Chondrocyte (in vitro differentiated cells): ENCODE data around the gene EHBP1. TPM values are rescaled to one million over a fixed set of nuclear protein-coding genes. Genes with fewer than 3 reads are reported as not detected.

Experiments used
- DNase-seq: peaks from one replicate; pipeline ENCODE4 v3.0.0; 2021; ENCODE audit warnings: mixed read lengths, low spot score
- H3K27ac Mint-ChIP-seq: one replicate; pipeline ENCODE4 v1.8.0; 2021; ENCODE audit warnings: mild to moderate bottlenecking, moderate library complexity, mixed read lengths; ENCODE audit not compliant: unreplicated experiment
- H3K27me3 Mint-ChIP-seq: 2 replicates; pipeline ENCODE4 v1.8.0; 2021; ENCODE audit warnings: low read depth, mixed read lengths
- H3K36me3 Mint-ChIP-seq: 2 replicates; pipeline ENCODE4 v1.8.0; 2021; ENCODE audit warnings: low read depth, mixed read lengths
- H3K4me1 Mint-ChIP-seq: 2 replicates; pipeline ENCODE4 v1.8.0; 2021; ENCODE audit warnings: low read depth, mild to moderate bottlenecking, mixed read lengths
- H3K4me3 Mint-ChIP-seq: one replicate; pipeline ENCODE4 v1.8.0; 2021; ENCODE audit warnings: mild to moderate bottlenecking, moderate library complexity, mixed read lengths; ENCODE audit not compliant: unreplicated experiment
- H3K9me3 Mint-ChIP-seq: 2 replicates; pipeline ENCODE4 v1.8.0; 2021; ENCODE audit warnings: low read depth, mixed read lengths
- total RNA-seq: library from RNA; stranded (reverse); gene quantifications from 3 replicates; pipeline ENCODE4 v1.2.1, GENCODE V29; 2021
- TF ChIP-seq, protein P1 (sequence below): fragments of 200-600 bp; sonication (generic); IDR thresholded peaks from 2 replicates; pipeline ENCODE4 v1.5.0; 2021; ENCODE audit warnings: antibody characterized with exemption, mild to moderate bottlenecking, moderate library complexity

Gene EHBP1
- total RNA-seq, 1 donor from 2014 or later = 48.6 TPM

DNA sequence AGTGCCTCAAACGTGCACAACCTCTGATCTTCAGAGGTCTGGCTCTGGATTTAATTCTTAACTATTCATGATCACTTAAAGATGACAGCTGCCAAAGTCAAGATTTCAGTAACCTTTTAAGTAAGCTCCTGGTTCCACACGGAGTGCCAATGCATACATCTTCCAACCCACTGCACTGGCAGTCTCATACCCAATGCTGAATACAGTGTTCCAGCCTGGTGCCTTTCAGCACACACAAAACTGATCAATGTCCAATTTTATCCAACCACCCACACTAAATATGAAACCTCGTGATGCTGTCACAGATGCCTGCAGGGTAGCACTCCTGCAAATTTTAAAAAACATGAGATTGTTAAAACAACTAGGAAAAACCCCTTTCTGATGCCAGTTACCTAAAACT lies 84.0 kb downstream of the EHBP1 start:
- DNase-seq = no peak
- peaks cover 16% of the 10 kb centered on the region for H3K4me1 Mint-ChIP-seq
- no peak overlapping the region for H3K4me3 Mint-ChIP-seq
- H3K27me3 Mint-ChIP-seq = no peaks in the 10 kb centered on the region
- H3K27ac Mint-ChIP-seq = no peak overlapping the region
- H3K9me3 Mint-ChIP-seq = no peaks in the 10 kb centered on the region
- H3K36me3 Mint-ChIP-seq = no peaks in the 10 kb centered on the region
- TF ChIP-seq, protein P1, sequence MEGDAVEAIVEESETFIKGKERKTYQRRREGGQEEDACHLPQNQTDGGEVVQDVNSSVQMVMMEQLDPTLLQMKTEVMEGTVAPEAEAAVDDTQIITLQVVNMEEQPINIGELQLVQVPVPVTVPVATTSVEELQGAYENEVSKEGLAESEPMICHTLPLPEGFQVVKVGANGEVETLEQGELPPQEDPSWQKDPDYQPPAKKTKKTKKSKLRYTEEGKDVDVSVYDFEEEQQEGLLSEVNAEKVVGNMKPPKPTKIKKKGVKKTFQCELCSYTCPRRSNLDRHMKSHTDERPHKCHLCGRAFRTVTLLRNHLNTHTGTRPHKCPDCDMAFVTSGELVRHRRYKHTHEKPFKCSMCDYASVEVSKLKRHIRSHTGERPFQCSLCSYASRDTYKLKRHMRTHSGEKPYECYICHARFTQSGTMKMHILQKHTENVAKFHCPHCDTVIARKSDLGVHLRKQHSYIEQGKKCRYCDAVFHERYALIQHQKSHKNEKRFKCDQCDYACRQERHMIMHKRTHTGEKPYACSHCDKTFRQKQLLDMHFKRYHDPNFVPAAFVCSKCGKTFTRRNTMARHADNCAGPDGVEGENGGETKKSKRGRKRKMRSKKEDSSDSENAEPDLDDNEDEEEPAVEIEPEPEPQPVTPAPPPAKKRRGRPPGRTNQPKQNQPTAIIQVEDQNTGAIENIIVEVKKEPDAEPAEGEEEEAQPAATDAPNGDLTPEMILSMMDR = no peak

DNA sequence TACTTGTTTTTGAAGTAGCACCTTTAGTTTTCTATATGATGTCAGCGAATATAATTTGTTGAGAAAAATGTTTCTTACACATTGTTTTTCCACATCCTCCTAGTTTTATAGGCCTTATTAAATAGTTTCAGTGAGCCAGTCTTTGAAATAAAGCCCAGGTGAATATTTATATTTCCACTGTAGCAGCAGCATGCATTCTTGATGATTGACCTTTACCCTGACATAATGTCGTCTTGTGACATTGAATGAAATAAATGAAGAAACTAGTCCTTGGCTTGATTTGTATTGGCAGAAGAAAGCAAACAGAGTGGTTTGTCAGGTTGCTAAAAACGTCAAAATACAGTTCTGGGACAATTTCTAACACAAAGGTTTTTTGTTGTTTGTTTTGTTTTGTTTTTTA lies 84.4 kb downstream of the EHBP1 start:
- Mint-ChIP-seq H3K27ac (no peak overlapping the region), H3K36me3 (no peaks in the 10 kb centered on the region), H3K9me3 (no peaks in the 10 kb centered on the region), H3K4me3 (no peak overlapping the region), H3K27me3 (no peaks in the 10 kb centered on the region), H3K4me1 (peaks cover 19% of the 10 kb centered on the region)
- DNase-seq = no peak
- TF ChIP-seq, protein P1 = no peak

DNA sequence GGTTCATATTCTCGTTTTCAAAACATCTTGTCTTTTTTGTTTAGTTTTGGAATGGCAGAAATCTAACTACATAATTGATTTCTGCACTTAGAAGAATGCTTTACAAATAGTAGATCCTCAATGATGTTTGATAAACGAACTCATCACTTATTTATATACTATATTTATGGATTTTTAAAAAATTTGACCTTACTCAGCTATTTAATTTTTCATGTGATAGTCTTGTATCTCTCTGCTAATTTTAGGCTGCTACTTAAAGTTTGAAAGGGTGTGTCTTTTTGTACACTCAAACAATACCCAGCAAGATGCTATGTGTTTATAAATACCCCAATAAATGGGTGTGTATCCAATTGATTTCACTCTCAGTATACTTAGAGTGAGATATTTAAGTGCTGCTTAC lies 86.9 kb downstream of the EHBP1 start:
- TF ChIP-seq, protein P1 = no peak
- no peak for DNase-seq
- Mint-ChIP-seq H3K27ac (no peak overlapping the region), H3K4me3 (no peak overlapping the region), H3K4me1 (peaks cover 20% of the 10 kb centered on the region), H3K27me3 (no peaks in the 10 kb centered on the region), H3K36me3 (no peaks in the 10 kb centered on the region), H3K9me3 (no peaks in the 10 kb centered on the region)

DNA sequence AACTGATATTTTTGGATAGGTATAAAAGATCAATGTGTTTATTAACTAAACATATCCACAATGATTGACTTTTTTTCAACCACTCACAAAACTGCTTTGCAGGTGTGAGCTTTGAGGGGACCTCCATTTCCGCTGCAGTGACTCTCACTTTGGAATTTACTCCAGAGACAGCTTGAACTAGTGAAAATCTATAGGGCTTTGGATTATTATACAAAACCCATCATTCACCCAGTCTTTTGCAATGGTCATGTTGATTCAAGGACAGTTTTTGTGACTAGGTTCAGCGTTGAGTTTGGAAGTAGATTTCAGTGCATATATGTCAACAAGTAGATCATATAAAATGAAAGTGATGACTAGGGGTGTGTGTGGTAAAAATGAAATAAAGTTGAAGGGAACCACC lies 87.7 kb downstream of the EHBP1 start:
- no peak for DNase-seq
- Mint-ChIP-seq H3K36me3 (peaks cover 1% of the 10 kb centered on the region), H3K4me3 (no peak overlapping the region), H3K27me3 (no peaks in the 10 kb centered on the region), H3K27ac (no peak overlapping the region), H3K4me1 (peaks cover 18% of the 10 kb centered on the region), H3K9me3 (no peaks in the 10 kb centered on the region)
- TF ChIP-seq, protein P1 = no peak

DNA sequence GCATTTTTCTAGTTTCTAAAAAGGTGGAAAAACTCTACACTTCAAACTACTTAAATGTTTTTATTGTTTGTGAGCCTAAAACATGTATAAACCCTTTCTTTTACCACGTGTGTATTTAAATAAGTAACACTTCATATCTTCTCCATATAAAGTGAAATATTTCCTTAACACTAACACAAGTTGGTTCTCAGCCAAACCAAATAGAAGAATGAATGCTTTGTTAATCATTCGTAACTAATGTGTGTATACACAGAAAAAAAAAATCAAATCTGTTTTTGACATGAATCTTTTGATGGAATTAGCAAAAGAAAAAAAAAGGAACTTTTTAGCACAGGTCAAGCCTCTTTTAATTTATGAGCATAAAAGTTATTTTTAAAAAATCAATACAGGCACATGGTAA lies 89.3 kb downstream of the EHBP1 start:
- Mint-ChIP-seq H3K4me3 (no peak overlapping the region), H3K9me3 (no peaks in the 10 kb centered on the region), H3K36me3 (peaks cover 1% of the 10 kb centered on the region), H3K27me3 (no peaks in the 10 kb centered on the region), H3K4me1 (peaks cover 13% of the 10 kb centered on the region), H3K27ac (no peak overlapping the region)
- DNase-seq = no peak
- TF ChIP-seq, protein P1 = no peak
